ENCODE data around the gene BORCS5.

The BORCS5 gene

DNA sequence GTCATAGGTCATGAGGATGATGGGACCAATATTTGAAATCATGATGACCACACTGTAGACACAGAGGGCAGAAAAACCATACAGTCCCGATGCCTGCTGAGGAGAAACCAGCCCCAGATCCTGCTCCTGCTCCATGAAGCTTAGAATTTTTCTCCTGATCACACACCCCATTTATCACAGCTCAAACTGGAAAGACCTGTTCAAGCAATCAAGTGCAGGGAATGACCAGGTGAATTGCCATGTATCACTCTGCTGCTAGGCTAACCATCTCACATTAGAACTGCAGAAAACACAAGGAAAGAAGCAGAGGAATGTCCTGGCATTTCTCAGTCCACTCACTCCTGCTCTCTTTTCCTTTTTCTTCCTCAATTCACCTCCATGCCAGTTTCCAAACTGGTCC lies 25.0 kb upstream of the BORCS5 start:
- Histone ChIP-seq H3K4me1 (peaks cover 0 to 32% (median 16%) of the 10 kb centered on the region in 10 experiments; a peak in 15 of 20 replicates), H3K9ac (no peak overlapping the region), H3K27me3 (no peaks in the 10 kb centered on the region), H4K20me1 (no peaks in the 10 kb centered on the region), H3K9me3 (replicated peaks in 1 of 11) (no peaks in the 10 kb centered on the region), H3K27ac (no peak overlapping the region), H3K4me2 (no peak overlapping the region), H3K36me3 (no peaks in the 10 kb centered on the region), H3K4me3 (no peak overlapping the region)
- TF ChIP-seq Cebpa-rat (IDR thresholded peaks at IDR 0.05) = no peak

GRCh38 chr12:12333407-12334366 lies 23.2 kb upstream of the BORCS5 start:
- Histone ChIP-seq H3K27me3 (no peaks in the 10 kb centered on the region), H4K20me1 (no peaks in the 10 kb centered on the region), H3K9ac (0 out of 22 replicates have a peak overlapping the region, but pooled peaks of 1 of the 11 experiments have one; percentile 5), H3K27ac (no peak overlapping the region), H3K4me1 (peaks cover 5 to 23% (median 15%) of the 10 kb centered on the region in 10 experiments; a peak in 19 of 20 replicates), H3K4me3 (no peak overlapping the region), H3K4me2 (peak overlapping the region in 8 of 11 experiments; percentile 12 to 65 (median 50); a peak in 15 of 22 replicates), H3K36me3 (no peaks in the 10 kb centered on the region), H3K9me3 (replicated peaks in 1 of 11) (no peaks in the 10 kb centered on the region)
- no peak for TF ChIP-seq Cebpa-rat (IDR thresholded peaks at IDR 0.05)

GRCh38 chr12:12334367-12335040 lies 22.4 kb upstream of the BORCS5 start:
- H3K9ac ChIP-seq = no peak overlapping the region
- no peaks in the 10 kb centered on the region for H3K36me3 ChIP-seq
- no peaks in the 10 kb centered on the region for H3K27me3 ChIP-seq
- no peak overlapping the region for H3K27ac ChIP-seq
- peaks cover 8 to 23% (median 17%) of the 10 kb centered on the region in 10 experiments; a peak in 19 of 20 replicates for H3K4me1 ChIP-seq
- H4K20me1 ChIP-seq = no peaks in the 10 kb centered on the region
- H3K9me3 ChIP-seq (replicated peaks in 1 of 11) = no peaks in the 10 kb centered on the region
- TF ChIP-seq Cebpa-rat (IDR thresholded peaks at IDR 0.05) = no peak
- no peak overlapping the region for H3K4me3 ChIP-seq
- peak overlapping the region in 5 of 11 experiments; percentile 50 to 65 (median 61); a peak in 6 of 22 replicates for H3K4me2 ChIP-seq

DNA sequence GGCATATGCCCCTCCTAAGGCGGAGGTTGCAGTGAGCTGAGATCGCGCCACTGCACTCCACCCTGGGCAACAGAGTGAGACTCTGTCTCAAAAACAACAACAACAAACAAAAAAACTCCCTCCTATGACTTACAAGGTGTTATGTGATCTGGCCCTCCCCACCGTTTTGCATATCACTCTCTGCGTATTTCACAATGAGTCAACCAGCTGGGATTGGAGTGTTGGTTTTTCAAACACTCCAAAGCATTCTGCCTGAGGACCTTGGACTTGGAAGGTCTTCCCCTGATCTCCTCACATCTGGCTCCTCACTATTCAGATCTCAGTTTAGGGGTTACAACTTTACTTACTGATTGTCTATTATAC lies 20.8 kb upstream of the BORCS5 start:
- no peak overlapping the region for H3K9ac ChIP-seq
- H3K9me3 ChIP-seq (replicated peaks in 1 of 11) = no peaks in the 10 kb centered on the region
- no peaks in the 10 kb centered on the region for H3K36me3 ChIP-seq
- no peaks in the 10 kb centered on the region for H4K20me1 ChIP-seq
- TF ChIP-seq Cebpa-rat (IDR thresholded peaks at IDR 0.05) = no peak
- no peak overlapping the region for H3K4me2 ChIP-seq
- H3K27me3 ChIP-seq = no peaks in the 10 kb centered on the region
- peaks cover 8 to 23% (median 17%) of the 10 kb centered on the region in 10 experiments; a peak in 19 of 20 replicates for H3K4me1 ChIP-seq
- H3K4me3 ChIP-seq = no peak overlapping the region
- no peak overlapping the region for H3K27ac ChIP-seq

GRCh38 chr12:12336511-12336910 lies 20.4 kb upstream of the BORCS5 start:
- no peaks in the 10 kb centered on the region; a peak in 1 of 22 replicates for H3K9me3 ChIP-seq (replicated peaks in 1 of 11)
- H3K4me3 ChIP-seq = no peak overlapping the region
- no peaks in the 10 kb centered on the region for H3K27me3 ChIP-seq
- H4K20me1 ChIP-seq = no peaks in the 10 kb centered on the region
- H3K27ac ChIP-seq = no peak overlapping the region
- H3K9ac ChIP-seq = no peak overlapping the region
- no peaks in the 10 kb centered on the region for H3K36me3 ChIP-seq
- no peak for TF ChIP-seq Cebpa-rat (IDR thresholded peaks at IDR 0.05)
- peaks cover 8 to 23% (median 17%) of the 10 kb centered on the region in 10 experiments; a peak in 19 of 20 replicates for H3K4me1 ChIP-seq
- no peak overlapping the region for H3K4me2 ChIP-seq

- peak overlapping the region in 4 of 11 experiments; percentile 3 to 55 (median 30); a peak in 7 of 22 replicates for H3K4me2 ChIP-seq
- no peaks in the 10 kb centered on the region; a peak in 1 of 22 replicates for H3K9me3 ChIP-seq (replicated peaks in 1 of 11)
- no peak overlapping the region for H3K9ac ChIP-seq
- no peak overlapping the region for H3K4me3 ChIP-seq
- H3K27me3 ChIP-seq = no peaks in the 10 kb centered on the region
- H3K27ac ChIP-seq = no peak overlapping the region
- no peaks in the 10 kb centered on the region for H3K36me3 ChIP-seq
- TF ChIP-seq Cebpa-rat (IDR thresholded peaks at IDR 0.05) = no peak
- H3K4me1 ChIP-seq = peaks cover 4 to 12% (median 8%) of the 10 kb centered on the region in 10 experiments; a peak in 19 of 20 replicates
- H4K20me1 ChIP-seq = no peaks in the 10 kb centered on the region
Measured at GRCh38 chr12:12338527-12339168, 18.2 kb upstream of the BORCS5 start.

DNA sequence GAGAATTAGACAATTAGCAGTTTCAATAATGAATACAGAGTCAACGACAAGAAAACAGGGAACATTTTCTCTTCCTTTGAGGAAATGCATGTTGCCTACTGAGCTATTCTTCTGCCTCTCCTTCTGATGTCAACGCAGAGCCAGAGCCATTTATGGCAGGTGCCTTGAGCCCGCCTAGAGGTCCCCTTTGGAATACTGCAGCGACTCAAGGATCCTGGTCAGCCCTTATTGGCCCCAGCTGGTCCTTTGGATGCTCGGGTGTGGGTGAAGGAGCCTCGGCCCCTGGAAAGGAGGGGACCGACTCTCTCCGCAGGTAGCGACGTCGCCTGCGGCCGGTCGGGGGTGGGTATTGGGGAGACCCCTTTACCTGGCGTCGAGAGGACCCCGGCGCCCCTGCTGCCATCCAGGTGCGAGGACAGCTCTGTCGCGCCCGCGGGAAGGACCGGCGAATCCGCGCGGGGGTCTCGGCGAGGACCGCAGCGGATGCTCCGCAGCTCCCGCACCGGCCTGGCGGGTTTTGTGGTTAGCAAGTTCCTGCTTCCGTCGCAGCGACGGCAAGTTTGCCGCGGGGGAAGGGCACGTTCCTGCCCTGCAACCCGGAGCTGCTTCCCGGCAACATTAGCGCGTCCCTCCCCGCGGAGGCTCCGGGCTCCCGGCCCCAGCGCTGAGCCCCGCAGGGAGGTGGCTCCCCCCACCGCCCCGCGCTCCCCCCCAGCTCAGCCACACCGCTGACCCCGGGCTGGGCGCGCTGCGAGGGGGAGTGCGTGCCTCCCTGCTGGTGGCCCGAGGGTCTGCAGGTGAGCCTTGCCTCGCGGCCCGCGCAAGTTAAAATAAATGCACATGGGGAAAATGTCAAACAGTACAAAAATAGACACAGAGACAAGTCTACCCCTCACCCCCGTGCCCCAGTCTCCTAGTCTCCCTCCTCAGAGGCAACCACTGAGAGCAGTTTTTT lies 6.9 kb upstream of the BORCS5 start, which contains the start of gene MANSC1:
Gene MANSC1, minus strand, starts transcription at position 532 of the 955 bp plus-strand sequence. CDS start 6,928 bp downstream, outside the sequence.
- Histone ChIP-seq H3K9me3 (replicated peaks in 1 of 11) (peaks cover 0 to 9% (median 4%) of the 10 kb centered on the region in 11 experiments; a peak in 11 of 22 replicates), H3K27ac (peak within 1 kb of the TSS in 8 of 11 experiments; percentile 10 to 55 (median 38); a peak in 11 of 22 replicates), H3K4me1 (peaks cover 0 to 20% (median 16%) of the 10 kb centered on the region in 10 experiments; a peak in 18 of 20 replicates), H3K27me3 (no peaks in the 10 kb centered on the region), H3K4me3 (peak within 1 kb of the TSS; percentile 44 to 73 (median 57)), H3K4me2 (peak within 1 kb of the TSS; percentile 68 to 91 (median 85)), H3K36me3 (no peaks in the 10 kb centered on the region), H3K9ac (peak within 1 kb of the TSS; percentile 33 to 71 (median 57); a peak in 20 of 22 replicates), H4K20me1 (no peaks in the 10 kb centered on the region)
- no peak for TF ChIP-seq Cebpa-rat (IDR thresholded peaks at IDR 0.05)
